ELR (cell line): Measurements from ENCODE around the gene GHRL.

Experiments used
- DNase-seq: peaks from one replicate; pipeline ENCODE4 v3.0.0-alpha.2; 2015; ENCODE audit warnings: low read depth

The GHRL gene

GRCh38 chr3:10292505-10293419 is at the start of gene GHRL:
Gene GHRL, minus strand, starts transcription at chr3:10292947. Its CDS starts 2,767 bp downstream, at chr3:10290180.
- no peak for DNase-seq

GRCh38 chr3:10341901-10342398 is 49.2 kb upstream of the GHRL start:
- no peak for DNase-seq

- no peak for DNase-seq
Observed at GRCh38 chr3:10340476-10340875, 47.7 kb upstream of the GHRL start.

- no peak for DNase-seq
Observed at GRCh38 chr3:10340046-10340445, 47.3 kb upstream of the GHRL start.

- no peak for DNase-seq
Observed at GRCh38 chr3:10339376-10339955, 46.7 kb upstream of the GHRL start.

GRCh38 chr3:10338591-10339353 is 46.0 kb upstream of the GHRL start:
- DNase-seq, result no peak

GRCh38 chr3:10338164-10338470 is 45.4 kb upstream of the GHRL start:
- DNase-seq, result no peak

- no peak for DNase-seq
Observed at GRCh38 chr3:10337323-10338163, 44.8 kb upstream of the GHRL start.

GRCh38 chr3:10336761-10337160 is 44.0 kb upstream of the GHRL start:
- DNase-seq, result no peak

- DNase-seq, result no peak
Observed at GRCh38 chr3:10335871-10336622, 43.3 kb upstream of the GHRL start.

- no peak for DNase-seq
Observed at GRCh38 chr3:10335190-10335738, 42.5 kb upstream of the GHRL start.

- DNase-seq, result peak; percentile 43
Observed at GRCh38 chr3:10334459-10334858, 41.7 kb upstream of the GHRL start.

- DNase-seq, result no peak
Observed at GRCh38 chr3:10334042-10334441, 41.3 kb upstream of the GHRL start.

- no peak for DNase-seq
Observed at GRCh38 chr3:10333349-10333650, 40.6 kb upstream of the GHRL start.

GRCh38 chr3:10332481-10333348 is 40.0 kb upstream of the GHRL start:
- DNase-seq, result no peak

- no peak for DNase-seq
Observed at GRCh38 chr3:10331320-10331719, 38.6 kb upstream of the GHRL start.

GRCh38 chr3:10330319-10330718 is 37.6 kb upstream of the GHRL start:
- no peak for DNase-seq

- DNase-seq, result no peak
Observed at GRCh38 chr3:10329495-10330015, 36.8 kb upstream of the GHRL start.

- DNase-seq, result no peak
Observed at GRCh38 chr3:10328460-10329071, 35.8 kb upstream of the GHRL start.
